Measurements from ENCODE around the gene STK11IP.

- TF ChIP-seq CTCF (conservative IDR thresholded peaks at IDR 0.05): no peak
- TF ChIP-seq EZH2 (IDR thresholded peaks at IDR 0.05; ENCODE audit: low read depth): no peak
Measured at GRCh38 chr2:219631406-219631891, 33.8 kb downstream of the STK11IP start.

Measured in PC-9 (cell line).